Left hindlimb (tissue), 1 donor: ENCODE measurements around the gene MPP7.

Experiments used
- DNase-seq: peaks from one replicate; pipeline ENCODE4 v3.0.0-alpha.2; 2018

The MPP7 gene

GRCh38 chr10:28266449-28267224 lies 36.2 kb downstream of the MPP7 start:
- no peak for DNase-seq

GRCh38 chr10:28263136-28263857 lies 39.6 kb downstream of the MPP7 start:
- DNase-seq = no peak

GRCh38 chr10:28256776-28257175 lies 46.1 kb downstream of the MPP7 start:
- DNase-seq = no peak

GRCh38 chr10:28254290-28254985 lies 48.4 kb downstream of the MPP7 start:
- peak; percentile 42 for DNase-seq

- no peak for DNase-seq
These were observed 49.6 kb downstream of the MPP7 start for GRCh38 chr10:28253169-28253785.
